ENCODE results near the gene GINS2. TPM values are rescaled to one million over a fixed set of nuclear protein-coding genes. Genes with fewer than 3 reads are reported as not detected.

Gene GINS2
- total RNA-seq, 6 experiments from 2014 or later: 0.49 to 4.7 (median 1.3) TPM

DNA sequence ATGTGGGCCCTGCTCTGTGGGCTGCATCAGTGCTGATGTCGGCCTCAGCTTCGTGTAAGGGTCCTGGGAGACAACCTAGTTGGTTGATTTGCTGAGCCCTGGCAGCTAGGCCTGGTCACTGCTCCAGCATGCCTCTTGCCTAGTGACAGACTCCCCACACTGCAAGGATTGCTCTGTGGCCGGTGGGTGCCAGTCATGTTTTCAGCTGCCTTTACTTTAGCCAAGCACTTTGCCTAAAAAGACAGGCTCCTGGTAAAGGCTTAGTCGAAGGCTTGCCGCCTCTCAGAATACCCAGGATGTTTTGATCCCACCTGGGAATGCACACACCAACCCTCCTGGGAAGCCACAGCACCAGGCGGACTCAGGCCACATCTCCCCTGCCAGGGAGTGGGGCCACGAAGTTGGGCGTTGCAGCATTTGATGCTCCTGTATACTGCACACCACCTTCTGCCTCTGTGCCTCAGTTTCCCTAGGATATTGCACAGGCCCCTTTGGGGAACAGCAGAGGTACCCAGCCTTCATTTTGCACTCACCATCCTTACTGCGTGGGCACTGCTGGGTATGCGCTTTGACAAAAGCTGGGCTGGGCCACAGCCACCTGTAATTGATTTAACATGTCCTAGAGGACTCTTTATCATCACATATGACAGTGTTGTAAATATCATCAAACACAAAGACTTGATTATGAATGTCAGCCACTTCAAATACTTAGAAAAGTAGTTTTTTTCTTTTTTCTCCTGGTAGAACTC, 19.9 kb downstream of the GINS2 start:
- DNase-seq (peak in 2 of 3 donors; percentile 10 to 29), ATAC-seq (no peak)
- no peak overlapping the region for H3K4me3 ChIP-seq
- no peaks in the 10 kb centered on the region for H3K27me3 ChIP-seq
- no peaks in the 10 kb centered on the region for H3K9me3 ChIP-seq
- no peak for TF ChIP-seq POLR2A (IDR thresholded peaks at IDR 0.05)
- TF ChIP-seq, protein P1, sequence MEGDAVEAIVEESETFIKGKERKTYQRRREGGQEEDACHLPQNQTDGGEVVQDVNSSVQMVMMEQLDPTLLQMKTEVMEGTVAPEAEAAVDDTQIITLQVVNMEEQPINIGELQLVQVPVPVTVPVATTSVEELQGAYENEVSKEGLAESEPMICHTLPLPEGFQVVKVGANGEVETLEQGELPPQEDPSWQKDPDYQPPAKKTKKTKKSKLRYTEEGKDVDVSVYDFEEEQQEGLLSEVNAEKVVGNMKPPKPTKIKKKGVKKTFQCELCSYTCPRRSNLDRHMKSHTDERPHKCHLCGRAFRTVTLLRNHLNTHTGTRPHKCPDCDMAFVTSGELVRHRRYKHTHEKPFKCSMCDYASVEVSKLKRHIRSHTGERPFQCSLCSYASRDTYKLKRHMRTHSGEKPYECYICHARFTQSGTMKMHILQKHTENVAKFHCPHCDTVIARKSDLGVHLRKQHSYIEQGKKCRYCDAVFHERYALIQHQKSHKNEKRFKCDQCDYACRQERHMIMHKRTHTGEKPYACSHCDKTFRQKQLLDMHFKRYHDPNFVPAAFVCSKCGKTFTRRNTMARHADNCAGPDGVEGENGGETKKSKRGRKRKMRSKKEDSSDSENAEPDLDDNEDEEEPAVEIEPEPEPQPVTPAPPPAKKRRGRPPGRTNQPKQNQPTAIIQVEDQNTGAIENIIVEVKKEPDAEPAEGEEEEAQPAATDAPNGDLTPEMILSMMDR (IDR thresholded peaks at IDR 0.05): no peak
- WGBS (ENCODE audit: insufficient coverage, low coverage, low lambda C conversion rate, missing lambda C conversion rate): 92% methylated on average over 2 of the region's 10 CpGs
- intact Hi-C loops (cut with DNase I): no loop called here
- H3K4me1 ChIP-seq: peaks cover 0 to 12% (median 5%) of the 10 kb centered on the region in 4 donors
- no peak overlapping the region for H3K27ac ChIP-seq
- peaks cover 0 to 89% (median 40%) of the 10 kb centered on the region in 4 donors for H3K36me3 ChIP-seq

DNA sequence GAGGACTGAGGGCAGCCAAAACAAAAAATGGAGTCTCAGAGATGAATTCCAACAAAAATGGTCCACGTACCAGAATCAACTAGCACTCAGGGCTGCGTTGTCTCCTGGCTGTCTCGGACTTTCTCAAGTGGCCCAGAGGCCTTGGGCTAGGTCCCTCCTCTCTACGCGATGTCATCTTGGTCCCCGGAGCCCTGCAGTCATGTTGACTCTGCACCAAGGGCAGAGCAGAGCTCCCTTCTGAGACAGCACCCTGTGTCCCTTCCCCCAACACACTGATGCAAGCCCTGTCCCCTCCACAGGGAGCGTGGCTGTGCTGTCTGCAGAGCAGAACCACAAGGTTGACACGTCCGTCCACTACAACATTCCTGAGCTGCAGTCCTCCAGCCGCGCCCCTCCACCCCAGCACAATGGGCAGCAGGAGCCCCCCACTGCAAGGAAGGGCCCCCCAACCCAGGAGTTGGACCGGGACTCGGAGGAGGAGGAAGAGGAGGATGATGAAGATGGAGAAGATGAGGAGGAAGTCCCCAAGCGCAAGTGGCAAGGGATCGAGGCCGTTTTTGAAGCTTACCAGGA, 20.8 kb downstream of the GINS2 start:
- peak in 2 of 3 donors; percentile 10 to 31 for DNase-seq
- H3K4me3 ChIP-seq: no peak overlapping the region
- intact Hi-C loops (cut with DNase I): no loop called here
- H3K36me3 ChIP-seq: peaks cover 0 to 96% (median 47%) of the 10 kb centered on the region in 4 donors
- H3K27ac ChIP-seq: no peak overlapping the region
- WGBS (ENCODE audit: insufficient coverage, low coverage, low lambda C conversion rate, missing lambda C conversion rate): 87% methylated on average over 4 of the region's 16 CpGs
- ATAC-seq: no peak
- H3K27me3 ChIP-seq: no peaks in the 10 kb centered on the region
- no peaks in the 10 kb centered on the region for H3K9me3 ChIP-seq
- peaks cover 0 to 4% (median under 1%) of the 10 kb centered on the region in 4 donors for H3K4me1 ChIP-seq
- TF ChIP-seq, protein P1 (IDR thresholded peaks at IDR 0.05): no peak
- no peak for TF ChIP-seq POLR2A (IDR thresholded peaks at IDR 0.05)

DNA sequence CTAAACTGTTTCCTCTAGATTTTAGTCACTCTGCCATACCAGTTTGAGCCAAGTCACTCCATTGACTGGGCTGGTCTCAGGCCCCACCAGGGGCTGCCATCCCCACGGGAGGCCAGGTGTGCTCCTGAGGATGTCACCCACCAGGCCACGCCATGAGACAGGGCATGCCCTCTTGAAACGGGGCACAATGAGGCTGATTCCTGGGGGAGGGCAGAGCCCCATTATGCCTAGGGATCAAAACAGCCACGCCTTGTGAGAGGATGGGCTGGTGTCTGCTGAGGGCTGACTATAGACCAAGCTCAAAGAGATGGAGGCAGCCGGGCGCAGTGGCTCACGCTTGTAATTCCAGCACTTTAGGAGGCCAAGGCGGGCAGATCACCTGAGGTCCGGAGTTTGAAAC, 21.5 kb downstream of the GINS2 start:
- intact Hi-C loops (cut with DNase I): no loop called here
- Histone ChIP-seq H3K4me1 (no peaks in the 10 kb centered on the region), H3K27me3 (no peaks in the 10 kb centered on the region), H3K27ac (no peak overlapping the region), H3K9me3 (no peaks in the 10 kb centered on the region), H3K36me3 (peaks cover 5 to 96% (median 47%) of the 10 kb centered on the region in 4 donors), H3K4me3 (no peak overlapping the region)
- 95% methylated on average over 6 of the region's 9 CpGs for WGBS (ENCODE audit: insufficient coverage, low coverage, low lambda C conversion rate, missing lambda C conversion rate)
- DNase-seq (peak in 2 of 3 donors; percentile 9 to 32), ATAC-seq (no peak)
- TF ChIP-seq, protein P1 (IDR thresholded peaks at IDR 0.05): no peak
- no peak for TF ChIP-seq POLR2A (IDR thresholded peaks at IDR 0.05)

DNA sequence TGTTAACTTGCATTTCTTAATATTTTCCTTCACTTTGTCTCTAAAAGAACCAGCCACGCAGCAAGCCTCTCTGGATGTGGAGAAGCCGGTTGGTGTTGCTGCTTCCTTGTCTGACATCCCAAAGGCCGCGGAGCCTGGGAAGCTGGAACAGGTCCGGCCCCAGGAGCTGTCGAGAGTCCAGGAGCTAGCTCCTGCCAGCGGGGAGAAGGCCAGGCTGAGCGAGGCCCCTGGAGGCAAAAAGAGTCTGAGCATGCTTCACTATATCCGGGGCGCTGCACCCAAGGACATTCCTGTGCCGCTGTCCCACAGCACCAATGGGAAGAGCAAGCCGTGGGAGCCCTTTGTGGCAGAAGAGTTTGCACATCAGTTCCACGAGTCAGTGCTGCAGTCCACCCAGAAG, 22.8 kb downstream of the GINS2 start:
- Histone ChIP-seq H3K4me1 (no peaks in the 10 kb centered on the region), H3K27me3 (no peaks in the 10 kb centered on the region), H3K36me3 (peaks cover 7 to 98% (median 50%) of the 10 kb centered on the region in 4 donors), H3K27ac (no peak overlapping the region), H3K9me3 (no peaks in the 10 kb centered on the region), H3K4me3 (no peak overlapping the region)
- ATAC-seq (no peak), DNase-seq (peak in 2 of 3 donors; percentile 11 to 50)
- TF ChIP-seq, protein P1 (IDR thresholded peaks at IDR 0.05): no peak
- no peak for TF ChIP-seq POLR2A (IDR thresholded peaks at IDR 0.05)
- no CpG with 5 or more reads among the region's 13 CpGs for WGBS (ENCODE audit: insufficient coverage, low coverage, low lambda C conversion rate, missing lambda C conversion rate)
- intact Hi-C loops (cut with DNase I): no loop called here
